ENCODE measurements around the gene NREP.

GRCh38 chr5:111806753-111807152, 49.8 kb upstream of the NREP start:
- TF ChIP-seq ZNF274 (IDR thresholded peaks at IDR 0.05; ENCODE audit: low read depth, low read length) (no peak), YY1 (IDR thresholded peaks at IDR 0.05; ENCODE audit: insufficient read depth, insufficient read length) (no peak)
